Measurements from ENCODE around the gene USP3.
"Not testable (repeated sequence)": the region's sequence is repeated elsewhere in the genome, so short reads cannot be mapped to it uniquely, and the experiment has no call there.

The USP3 gene

DNA sequence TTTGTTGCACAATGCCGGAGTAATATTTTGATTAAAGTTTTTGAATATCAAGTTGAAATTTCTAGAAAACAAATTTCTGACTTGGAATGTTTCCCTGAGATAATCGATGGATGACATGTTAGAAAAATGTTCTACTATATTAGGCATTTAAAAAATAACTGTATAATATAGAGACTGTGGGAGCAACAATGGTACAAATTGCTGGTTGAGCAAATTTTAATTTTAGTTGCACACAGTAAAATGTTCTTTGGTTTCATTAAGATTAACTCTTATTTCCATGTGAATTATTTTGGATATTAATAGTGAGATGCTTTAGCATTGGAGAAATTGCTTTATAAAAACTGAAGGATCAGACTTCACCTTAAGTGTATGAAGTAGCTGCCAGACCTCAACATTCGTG is 9.3 kb downstream of the USP3 start:
- no peak for DNase-seq

DNA sequence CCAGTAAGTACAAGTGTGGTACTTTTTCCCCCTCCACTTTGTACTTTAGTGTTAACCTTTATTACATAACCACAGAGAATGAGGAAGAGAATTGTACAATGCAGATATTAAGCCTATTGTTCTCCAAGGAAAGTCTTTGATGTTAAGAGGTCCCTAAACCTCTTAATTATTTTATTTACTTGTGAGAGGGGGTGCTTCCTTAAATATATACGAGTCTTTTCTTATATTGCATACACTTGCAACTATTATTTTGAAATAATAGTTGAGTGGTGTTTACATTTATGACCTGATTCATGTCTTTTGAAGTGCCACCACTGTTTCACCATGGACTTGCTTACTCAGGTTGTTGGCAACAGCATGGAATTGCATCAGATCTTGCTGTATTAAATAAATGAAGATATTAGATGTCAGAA is 10.1 kb downstream of the USP3 start:
- DNase-seq, result no peak

DNA sequence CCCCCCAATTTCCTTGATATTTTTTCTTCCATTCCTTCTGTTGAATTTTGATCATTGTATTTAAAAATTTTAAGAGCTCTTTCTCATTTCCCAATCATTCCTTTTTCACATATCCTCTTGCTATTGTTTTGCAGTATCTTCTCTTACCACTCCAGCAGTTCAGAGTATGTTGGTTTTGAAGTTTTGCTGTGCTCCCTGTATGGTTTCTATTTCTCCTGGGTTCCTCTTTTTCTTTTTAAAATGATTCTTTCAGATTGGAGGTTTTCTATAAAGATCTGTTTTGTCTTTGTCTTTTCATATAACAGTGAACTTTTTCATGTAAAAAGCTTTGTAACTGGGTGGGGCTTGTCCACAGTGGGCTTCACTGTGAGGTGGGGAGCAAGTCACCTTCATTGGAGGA is 12.8 kb downstream of the USP3 start:
- DNase-seq, result no peak

DNA sequence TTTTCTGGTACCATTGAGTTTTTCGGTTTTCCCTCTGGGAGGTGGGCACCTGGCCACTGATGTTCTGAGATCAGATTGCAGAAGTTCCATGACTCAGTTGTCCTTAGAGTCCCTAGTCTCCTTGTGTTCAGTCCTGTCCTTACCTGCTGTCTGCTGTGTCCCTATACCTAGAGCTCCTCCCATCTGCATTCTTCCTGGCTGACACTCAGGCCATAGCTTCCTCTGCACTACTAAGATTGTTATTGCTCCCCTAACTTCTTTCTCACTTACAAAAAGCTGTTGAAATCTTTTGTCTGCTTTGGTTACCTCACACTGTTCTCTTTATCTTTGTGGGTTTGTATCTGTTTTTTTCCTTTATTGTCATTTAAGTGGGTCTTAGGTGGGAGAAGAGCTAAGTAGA is 13.2 kb downstream of the USP3 start:
- no peak for DNase-seq

DNA sequence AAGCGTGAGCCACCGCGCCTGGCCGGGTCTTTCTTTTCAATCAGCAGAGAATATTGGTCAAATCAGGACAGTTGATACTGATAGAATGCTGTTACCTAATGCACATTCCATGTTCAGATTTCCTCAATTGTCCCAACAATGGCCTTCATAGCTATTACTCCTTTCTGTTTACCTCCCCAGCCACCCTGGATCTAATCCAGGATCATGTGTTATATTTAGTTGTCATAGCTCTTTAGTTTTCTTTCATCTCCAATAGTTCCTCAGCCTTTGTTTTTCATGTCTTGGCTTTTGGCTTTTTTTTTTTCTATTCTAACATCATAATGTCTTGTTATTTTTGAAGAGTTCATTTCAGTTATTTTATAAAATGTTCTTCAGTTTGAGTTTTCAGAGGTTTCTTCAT is 14.6 kb downstream of the USP3 start:
- no peak for DNase-seq

DNA sequence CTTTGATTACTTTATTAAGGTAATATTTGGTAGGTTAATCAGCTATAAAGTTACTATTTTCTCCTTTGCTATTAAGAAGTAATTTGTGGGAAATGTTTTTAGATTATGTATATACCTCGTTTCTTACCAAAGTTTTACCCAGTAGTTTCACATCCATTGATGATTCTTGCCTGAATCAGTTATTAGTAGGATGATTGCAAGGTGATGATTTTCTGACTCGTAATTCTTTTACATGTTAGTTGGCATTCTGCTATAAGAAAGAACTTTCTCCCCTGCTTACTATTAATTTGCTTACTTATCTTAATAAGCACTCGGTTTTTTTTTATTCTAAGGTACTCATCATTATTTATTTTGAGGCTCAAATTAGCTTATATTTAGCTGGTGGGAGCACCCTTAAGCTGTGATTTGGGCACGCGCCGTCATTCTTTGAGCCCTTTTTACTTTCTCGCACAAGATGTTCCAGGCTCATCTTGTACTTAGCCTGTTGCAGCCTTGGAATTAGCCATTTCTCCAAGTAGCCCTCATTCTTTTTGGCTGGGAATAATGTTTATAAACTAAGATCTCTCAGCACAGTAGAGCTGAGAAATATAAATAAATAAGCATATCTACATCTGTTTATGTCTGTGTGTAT is 15.3 kb downstream of the USP3 start:
- DNase-seq, result no peak

DNA sequence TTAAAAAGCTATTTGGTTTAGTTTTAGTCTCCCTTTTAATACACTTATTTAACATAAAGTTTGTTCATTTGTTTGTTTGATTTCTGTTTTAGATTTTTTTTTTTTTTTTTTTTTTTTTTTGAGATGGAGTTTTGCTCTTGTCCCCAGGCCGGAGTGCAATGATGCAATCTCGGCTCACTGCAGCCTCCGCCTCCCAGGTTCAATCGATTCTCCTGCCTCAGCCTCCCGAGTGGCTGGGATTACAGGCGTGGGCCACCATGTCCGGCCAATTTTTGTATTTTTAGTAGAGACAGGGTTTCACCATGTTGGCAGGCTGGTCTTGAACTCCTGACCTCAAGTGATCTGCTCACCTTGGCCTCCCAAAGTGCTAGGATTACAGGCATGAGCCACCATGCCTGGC is 16.1 kb downstream of the USP3 start:
- not testable (repeated sequence) for DNase-seq

DNA sequence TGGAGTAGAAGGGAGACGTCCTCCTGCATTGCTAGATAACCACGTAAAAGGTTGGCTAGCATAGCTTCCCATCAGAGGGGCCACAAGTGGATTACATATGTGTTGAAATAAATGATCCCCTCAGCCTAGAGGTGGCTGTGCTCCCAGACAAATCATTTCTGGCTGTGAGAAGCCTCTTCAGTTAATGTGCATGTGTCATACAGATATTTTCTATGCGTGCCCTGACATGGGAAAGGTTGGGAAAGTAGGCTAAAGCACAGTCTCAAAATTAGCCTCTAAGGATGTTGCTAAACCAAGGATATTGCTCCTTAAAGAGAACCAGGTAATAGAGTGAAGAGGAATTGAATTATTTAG is 17.8 kb downstream of the USP3 start:
- no peak for DNase-seq

DNA sequence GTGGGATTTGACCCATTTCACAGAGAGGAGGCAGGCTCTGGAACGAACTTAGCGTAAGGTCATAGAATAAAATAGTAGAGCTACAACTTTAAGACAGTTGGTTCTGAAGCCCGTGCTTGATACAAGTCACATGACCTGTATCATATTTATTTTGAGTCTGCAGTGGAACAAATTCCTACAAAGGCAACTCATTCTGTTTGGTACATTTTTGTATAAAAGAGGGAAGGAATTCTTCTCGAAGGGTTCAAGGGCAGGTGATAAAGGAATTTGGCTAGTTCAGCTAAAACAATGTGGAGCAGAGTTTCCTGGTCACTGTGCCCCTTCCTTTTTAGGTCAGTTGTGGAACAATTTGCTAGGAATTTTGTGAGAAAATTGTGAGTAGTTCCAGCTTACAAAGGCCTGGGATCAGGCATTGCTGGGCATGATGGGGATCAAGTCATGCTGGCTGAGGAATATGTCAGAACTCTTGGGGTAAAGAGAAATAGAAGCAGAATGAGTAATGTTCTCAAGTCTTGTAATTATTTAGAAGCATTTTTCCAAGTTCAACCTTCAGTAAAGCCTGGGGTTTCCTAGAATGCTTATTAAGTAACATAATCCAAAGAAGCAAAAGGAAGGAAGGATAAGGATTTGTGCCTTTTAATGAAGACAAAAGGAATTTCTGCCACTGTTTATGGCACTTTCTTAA is 19.1 kb downstream of the USP3 start:
- no peak for DNase-seq

DNA sequence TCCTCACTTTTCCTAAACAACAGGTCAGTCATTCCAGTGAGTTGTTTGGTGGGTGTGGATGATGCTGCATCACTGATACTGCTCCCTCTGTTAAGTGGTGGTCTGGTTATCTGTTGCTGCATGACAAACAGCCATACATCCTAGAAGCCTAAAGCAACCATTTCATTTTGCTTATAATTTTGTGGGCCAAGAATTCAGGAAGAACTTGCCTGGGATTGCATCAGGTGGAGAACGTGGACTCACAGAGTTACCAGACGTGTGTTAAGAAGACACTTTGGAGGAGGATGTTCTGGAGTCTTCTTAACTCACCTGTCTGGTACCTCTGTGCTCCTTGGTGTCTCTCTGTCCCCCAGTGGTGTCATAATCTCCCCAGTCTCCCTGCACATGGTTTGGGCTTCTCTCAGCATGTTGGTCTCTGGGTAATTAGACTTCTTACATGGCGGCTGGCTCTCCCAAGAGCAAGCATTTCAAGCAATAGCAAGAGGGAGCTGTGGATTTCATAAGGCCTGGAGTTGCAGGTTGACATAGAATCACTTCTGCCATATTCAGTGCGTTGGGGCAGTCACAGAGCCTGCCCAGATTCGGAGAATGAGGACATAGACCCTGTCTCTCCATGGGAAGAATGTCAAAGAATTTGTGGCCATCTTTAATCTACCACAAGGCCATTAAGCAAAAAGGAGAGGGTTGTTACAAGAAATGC is 20.1 kb downstream of the USP3 start:
- DNase-seq, result no peak

DNA sequence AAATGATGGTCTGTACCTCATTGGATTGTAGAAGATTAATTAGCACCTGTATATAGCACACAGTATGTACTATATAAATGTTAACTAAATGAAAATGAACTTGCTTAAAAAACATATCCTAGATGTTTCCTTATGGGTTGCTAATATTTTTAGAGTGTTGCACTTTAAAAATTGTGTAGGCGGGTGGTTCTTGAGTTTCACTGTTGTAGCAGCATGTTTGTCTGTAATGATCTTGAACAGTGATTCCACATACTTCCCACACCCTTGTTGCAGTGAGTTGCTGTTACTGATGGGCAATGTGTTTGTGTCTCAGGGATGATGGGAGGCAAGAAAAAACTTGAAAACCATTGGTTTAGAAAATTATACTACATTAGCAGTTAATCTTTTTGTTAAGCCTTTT is 22.0 kb downstream of the USP3 start:
- DNase-seq, result no peak

DNA sequence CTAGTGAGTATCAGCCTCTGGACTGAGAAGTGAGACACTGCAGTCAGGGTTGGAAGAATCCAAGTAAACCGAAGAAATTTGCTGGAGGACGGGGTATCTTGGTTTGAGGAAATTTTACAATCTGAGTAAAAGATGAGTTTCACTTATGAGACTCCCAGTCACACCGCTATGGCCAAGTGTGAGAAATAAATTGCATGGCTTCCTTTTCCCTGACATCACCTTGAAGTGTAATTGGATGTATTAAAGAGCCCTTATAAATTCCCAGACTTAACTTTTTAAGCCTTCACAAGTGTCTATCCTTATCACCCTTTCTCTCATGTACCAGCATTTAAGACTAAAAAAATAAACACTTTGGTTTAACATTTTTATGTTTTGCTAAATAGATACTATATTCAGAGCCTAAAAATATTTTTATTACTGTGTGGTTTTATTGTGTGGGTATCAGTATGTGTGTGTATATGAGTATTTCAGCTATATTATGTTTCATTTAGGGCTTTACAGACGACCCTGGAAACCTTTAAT is 23.8 kb downstream of the USP3 start:
- no peak for DNase-seq

DNA sequence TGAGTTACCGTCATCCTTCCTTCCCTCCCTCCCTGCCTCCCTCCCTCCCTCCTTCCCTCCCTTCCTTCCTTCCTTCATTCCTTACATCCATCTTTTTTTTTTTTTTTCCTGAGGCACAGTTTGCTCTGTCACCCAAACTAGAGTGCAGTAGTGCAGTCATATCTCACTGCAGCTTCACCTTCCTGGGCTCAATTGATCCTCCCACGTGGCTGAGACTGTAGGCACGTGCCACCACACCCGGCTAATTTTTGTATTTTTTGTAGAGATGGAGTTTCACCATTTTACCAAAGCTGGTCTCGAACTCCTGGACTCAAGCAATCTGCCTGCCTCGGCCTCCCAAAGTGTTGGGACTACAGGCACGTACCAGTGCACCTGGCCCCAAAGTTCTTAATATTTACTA is 25.8 kb downstream of the USP3 start:
- DNase-seq, result no peak

DNA sequence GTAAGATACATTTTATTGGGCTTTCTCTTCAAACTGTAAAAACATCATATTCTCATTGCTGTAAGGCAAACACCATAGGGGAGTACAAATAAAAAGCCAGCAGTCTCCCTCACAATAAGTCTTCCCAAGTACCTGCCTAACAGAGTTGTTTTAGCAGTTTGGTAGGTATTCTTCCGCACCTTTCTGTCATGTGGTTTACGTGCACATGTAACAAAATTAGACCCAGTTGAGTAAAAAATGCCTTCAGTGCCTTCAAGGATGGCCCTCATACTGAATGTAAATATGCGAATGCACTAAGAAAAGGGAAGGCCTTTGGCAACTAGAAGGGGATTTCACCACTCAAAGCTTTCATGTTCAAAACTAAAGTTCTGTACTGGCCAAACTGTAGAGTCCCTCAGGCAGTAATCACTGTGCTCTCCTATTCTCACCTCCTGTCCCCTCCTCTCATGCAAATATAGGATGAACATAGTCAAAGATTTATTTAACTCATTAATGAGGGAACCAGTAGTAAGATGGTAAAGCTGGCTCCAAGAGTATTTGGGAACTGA is 26.4 kb downstream of the USP3 start:
- no peak for DNase-seq

DNA sequence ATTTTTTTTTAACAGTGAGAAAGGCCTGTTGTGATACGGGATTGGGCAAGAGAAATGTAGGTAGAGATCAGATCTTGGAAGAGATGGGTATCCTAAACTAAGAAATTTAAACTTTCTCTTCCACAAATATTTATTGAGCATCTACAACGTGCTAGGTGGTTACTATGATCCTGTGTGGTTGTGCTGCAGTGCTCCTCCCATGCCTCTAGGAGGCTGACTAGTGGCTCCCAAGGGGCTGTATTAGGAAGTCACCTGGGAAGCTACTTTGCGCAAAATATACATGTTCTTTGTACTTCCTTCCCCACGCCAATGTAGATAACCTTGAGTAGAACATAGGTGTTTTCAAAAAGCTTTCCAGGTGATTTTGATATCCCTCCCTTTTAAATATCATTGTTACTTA is 27.2 kb downstream of the USP3 start:
- no peak for DNase-seq

DNA sequence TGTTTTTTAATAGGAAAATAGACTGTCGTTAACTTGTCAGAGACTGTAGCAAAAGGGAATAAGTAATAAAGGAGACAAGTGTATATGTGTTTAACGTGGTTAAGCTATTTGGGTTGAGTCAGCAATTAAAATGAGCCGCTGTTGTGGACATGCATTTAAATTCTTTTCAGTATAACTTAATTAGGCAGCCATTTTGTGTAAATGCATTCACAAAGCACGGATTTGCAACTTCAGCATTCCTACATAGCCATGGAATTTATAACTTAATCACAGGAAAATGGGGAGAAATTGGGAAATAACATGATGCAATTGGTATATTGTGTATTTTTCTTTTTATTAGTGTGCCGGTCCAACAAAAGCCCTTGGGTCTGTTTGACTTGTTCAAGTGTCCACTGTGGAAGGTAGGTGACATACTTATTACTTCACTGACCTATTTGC is 27.9 kb downstream of the USP3 start:
- no peak for DNase-seq

DNA sequence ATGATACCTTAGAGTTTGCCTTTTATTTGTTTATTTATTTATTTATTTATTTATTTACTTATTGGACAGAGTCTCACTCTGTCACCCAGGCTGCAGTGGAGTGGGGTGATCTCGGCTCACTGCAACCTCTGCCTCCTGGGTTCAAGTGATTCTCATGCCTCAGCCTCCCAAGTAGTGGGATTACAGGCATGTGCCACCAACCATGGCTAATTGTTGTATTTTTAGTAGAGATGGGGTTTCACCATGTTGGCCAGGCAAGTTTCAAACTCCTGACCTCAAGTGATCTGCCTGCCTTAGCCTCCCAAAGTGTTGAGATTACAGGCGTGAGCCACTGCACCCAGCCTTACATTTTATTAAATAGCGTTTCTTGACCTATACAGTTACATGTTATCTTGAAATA is 30.5 kb downstream of the USP3 start:
- not testable (repeated sequence) for DNase-seq

DNA sequence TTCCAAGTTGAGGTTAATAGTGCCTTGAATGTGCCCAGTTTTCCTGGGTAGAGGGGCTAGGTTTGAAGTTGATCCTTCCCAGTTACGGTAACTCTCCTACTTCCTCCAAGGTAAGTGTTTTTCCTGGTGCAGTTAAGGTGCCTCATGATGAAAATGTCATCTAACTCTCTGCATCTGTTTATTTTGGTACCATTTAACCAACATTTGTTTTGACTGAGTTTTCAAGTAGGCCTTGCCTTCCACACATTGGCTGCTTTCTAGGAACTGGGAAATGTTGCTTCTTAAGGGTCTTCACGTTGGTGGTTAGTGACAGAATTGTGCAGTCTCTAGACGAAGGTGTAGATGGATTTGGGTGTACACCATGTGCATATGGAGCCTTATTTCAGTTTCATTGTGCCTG is 31.3 kb downstream of the USP3 start:
- no peak for DNase-seq

DNA sequence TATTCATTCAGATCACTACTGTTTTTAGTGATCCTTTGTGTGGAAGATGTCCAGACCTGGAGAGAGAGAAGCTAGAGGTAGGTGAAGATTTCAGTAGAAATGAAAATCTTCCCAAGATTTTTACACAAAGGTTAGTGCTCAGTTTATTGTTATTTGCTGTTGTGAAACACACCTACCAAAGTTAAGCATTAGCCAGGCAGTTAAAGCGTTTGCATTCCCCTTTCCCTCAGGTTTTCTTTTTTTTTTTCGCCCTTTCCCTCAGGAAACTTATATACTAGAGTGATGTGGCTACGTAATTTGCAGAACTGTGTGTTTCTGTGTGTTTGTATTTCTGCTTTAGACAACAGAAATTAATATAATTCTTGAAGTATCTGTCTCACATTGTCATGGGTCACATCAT is 34.5 kb downstream of the USP3 start:
- no peak for DNase-seq

DNA sequence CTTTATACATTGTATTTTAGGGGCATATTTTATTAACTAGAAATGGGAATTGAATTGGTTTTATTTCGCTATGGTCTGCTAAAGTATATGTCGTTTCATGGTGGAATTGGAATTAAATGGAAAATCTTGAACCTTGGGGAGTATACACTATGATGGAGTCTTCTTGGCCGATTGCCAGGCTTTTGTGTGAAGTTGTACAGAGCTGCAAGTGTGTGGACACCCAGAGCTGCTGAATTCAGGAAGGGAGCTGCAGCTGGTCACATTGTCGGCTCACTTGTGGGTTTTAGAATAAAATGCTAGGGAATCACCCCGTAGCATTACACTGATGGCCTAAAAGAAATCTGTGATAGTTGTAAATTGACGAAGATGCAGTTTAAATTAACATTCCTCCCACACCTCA is 35.1 kb downstream of the USP3 start:
- no peak for DNase-seq

DNA sequence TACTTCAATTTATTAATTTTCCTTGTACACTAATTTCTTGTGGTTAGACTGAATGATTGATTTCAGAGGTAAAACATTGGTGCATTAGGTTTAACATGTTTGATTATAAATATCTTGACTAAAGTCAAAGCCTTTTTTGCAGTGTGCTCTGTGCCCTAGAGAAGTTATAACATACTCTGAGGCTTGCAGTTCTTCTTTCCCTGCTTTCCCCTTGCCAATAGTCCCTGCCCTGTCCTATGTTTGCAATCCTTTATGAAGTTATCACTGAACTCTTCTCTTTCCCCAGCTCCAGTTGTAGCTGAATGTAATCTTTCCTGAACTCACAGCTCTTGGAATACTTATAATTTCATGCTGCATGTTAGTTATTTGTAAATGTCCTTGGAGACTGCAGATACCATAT is 35.6 kb downstream of the USP3 start:
- DNase-seq, result no peak

DNA sequence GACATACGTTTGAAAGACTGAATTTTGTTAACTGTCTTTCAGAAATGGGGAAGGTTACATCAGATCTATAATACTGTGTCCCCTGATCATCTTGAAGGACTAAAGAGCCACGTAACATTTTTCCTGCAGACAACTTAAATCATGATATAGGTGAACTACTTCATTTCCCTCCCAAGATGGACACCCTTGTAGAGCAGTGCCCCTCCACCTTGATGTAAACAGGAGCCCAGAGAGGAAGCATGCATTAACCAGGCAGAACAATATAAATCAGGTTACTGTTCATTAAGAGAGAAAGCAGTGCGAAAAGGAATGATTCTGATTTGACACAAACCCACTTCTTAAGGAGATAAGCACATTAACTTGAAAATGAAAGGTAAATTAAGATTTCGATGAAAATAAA is 36.1 kb downstream of the USP3 start:
- DNase-seq, result no peak

DNA sequence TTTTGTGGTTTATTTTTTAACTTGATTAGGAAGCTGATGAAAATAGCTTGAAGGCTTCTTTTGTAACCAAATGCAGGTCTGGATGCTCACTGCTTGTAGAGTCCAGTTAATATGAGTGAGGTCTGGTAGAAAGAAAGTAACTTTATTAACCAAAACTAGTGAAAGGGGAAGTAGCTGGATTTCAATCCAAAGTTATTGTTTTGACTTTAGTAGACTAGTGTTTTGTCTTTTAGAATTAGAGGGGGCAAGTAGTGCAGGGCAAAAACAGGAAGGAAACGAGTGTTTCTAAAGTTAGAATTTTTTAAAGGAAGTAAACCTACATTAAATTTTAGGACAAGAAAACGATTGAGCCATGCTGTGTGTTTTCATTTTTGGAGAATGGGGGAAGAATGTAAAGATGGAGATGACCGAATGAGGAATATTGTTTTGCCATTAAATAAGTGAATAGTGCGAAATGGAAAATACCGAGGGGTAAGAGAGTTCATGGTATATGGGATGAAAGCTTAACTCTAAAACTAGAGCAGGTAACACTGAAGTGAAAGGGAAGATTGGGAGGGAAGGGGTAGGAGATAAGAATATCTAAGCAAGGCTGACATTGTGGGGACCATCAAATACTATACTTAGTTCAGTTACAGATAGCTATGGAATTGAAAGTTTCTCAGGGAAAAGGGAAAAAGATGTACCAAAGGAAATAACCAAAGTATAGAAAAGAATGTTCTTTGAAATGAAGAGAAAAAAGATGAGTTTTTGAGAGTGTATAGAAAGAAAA is 40.0 kb downstream of the USP3 start:
- DNase-seq, result no peak
